HepG2 (cell line): ENCODE measurements around the gene SEC62. TPM values are rescaled to one million over a fixed set of nuclear protein-coding genes. Genes with fewer than 3 reads are reported as not detected.

Experiments used
- ELF4 ChIP-seq: sonication (generic); formaldehyde crosslinking; IDR thresholded peaks from 2 replicates; pipeline ENCODE4 v1.5.0; 2020; ENCODE audit warnings: missing genetic modification reagents, mild to moderate bottlenecking, moderate library complexity, borderline replicate concordance
- FOXA1 ChIP-seq, 2 experiments: fragments of 450-650 bp in 1 of 2; sonication (generic) in 1 of 2; formaldehyde crosslinking in 1 of 2; IDR thresholded peaks; 2 replicates each; pipeline versions ENCODE4 v1.4.0 to v1.6.1; 2016 to 2020; ENCODE audit warnings: missing genetic modification reagents in 1 of 2
- MTA1 ChIP-seq: sonication (generic); formaldehyde crosslinking; IDR thresholded peaks from 2 replicates; pipeline ENCODE4 v1.4.0; 2020; ENCODE audit warnings: missing genetic modification reagents, mild to moderate bottlenecking, borderline replicate concordance
- NR3C1 ChIP-seq: sonication (generic); formaldehyde crosslinking; IDR thresholded peaks from 2 replicates; pipeline ENCODE4 v1.4.0; 2020; ENCODE audit warnings: missing genetic modification reagents
- PLRG1 ChIP-seq: fragments of 450-650 bp; conservative IDR thresholded peaks from 2 replicates; pipeline ENCODE4 v1.6.1; 2016
- POGZ ChIP-seq: sonication (generic); formaldehyde crosslinking; IDR thresholded peaks from 2 replicates; pipeline ENCODE4 v1.4.0; 2020; ENCODE audit warnings: mild to moderate bottlenecking, missing genetic modification reagents
- SAFB2 ChIP-seq: sonication (generic); formaldehyde crosslinking; IDR thresholded peaks from 2 replicates; pipeline ENCODE4 v1.5.1; 2020; ENCODE audit warnings: missing genetic modification reagents, low read depth, mild to moderate bottlenecking, borderline replicate concordance
- SMC3 ChIP-seq: IDR thresholded peaks from 2 replicates; pipeline ENCODE4 v1.6.1; 2011; ENCODE audit warnings: low read length, improper control_type of control experiment
- TBL1XR1 ChIP-seq: fragments of 150-350 bp; IDR thresholded peaks from 2 replicates; pipeline ENCODE4 v1.6.1; 2014; ENCODE audit warnings: borderline replicate concordance, low read length; ENCODE audit not compliant: partially characterized antibody
- TMF1 ChIP-seq: sonication (generic); formaldehyde crosslinking; IDR thresholded peaks from 2 replicates; pipeline ENCODE4 v1.8.1; 2022; ENCODE audit warnings: low read depth, missing genetic modification reagents
- YEATS2 ChIP-seq: sonication (generic); formaldehyde crosslinking; IDR thresholded peaks from 2 replicates; pipeline ENCODE4 v1.4.0; 2020; ENCODE audit warnings: missing genetic modification reagents, borderline replicate concordance
- ZBTB8A ChIP-seq: sonication (generic); formaldehyde crosslinking; IDR thresholded peaks from 2 replicates; pipeline ENCODE4 v1.4.0; 2020; ENCODE audit warnings: mild to moderate bottlenecking, low read depth, missing genetic modification reagents, borderline replicate concordance
- ZKSCAN5 ChIP-seq: sonication (generic); formaldehyde crosslinking; IDR thresholded peaks from 2 replicates; pipeline ENCODE4 v1.5.1; 2020; ENCODE audit warnings: mild to moderate bottlenecking, missing genetic modification reagents
- ZNF274 ChIP-seq: sonication (generic); formaldehyde crosslinking; IDR thresholded peaks from 2 replicates; pipeline ENCODE4 v1.5.1; 2020; ENCODE audit warnings: mild to moderate bottlenecking, missing genetic modification reagents
- ZNF598 ChIP-seq: sonication (generic); formaldehyde crosslinking; IDR thresholded peaks from 2 replicates; pipeline ENCODE4 v1.5.1; 2020; ENCODE audit warnings: mild to moderate bottlenecking, missing genetic modification reagents, borderline replicate concordance
- ZNF670 ChIP-seq: sonication (generic); formaldehyde crosslinking; IDR thresholded peaks from 2 replicates; pipeline ENCODE4 v1.8.0; 2022; ENCODE audit warnings: mild to moderate bottlenecking, missing genetic modification reagents, borderline replicate concordance
- ZNF780A ChIP-seq: sonication (generic); formaldehyde crosslinking; IDR thresholded peaks from 2 replicates; pipeline ENCODE4 v1.8.0; 2022; ENCODE audit warnings: mild to moderate bottlenecking, missing genetic modification reagents, moderate library complexity
- ZNF790 ChIP-seq: sonication (generic); formaldehyde crosslinking; IDR thresholded peaks from 2 replicates; pipeline ENCODE4 v1.8.0; 2022; ENCODE audit warnings: missing genetic modification reagents, mild to moderate bottlenecking, borderline replicate concordance
- polyA plus RNA-seq, 8 experiments: library from polyadenylated mRNA; depleted of rRNA in 3 of 8; stranded (reverse) in 7 of 8; unstranded in 1 of 8; fragments of >200 nt; fragmentation: Illumina TruSeq in 4 of 8; extraction: Trizol in 4 of 8; gene quantifications; 2 replicates each; pipeline versions ENCODE4 v1.2.1 to v1.2.3, GENCODE V29; 2011 to 2016; ENCODE audit warnings: low read depth in 4 of 8, missing spikeins in 1 of 8, mixed read lengths in 1 of 8; ENCODE audit not compliant: insufficient read depth in 1 of 8
- total RNA-seq, 5 experiments: library from RNA; depleted of rRNA; stranded (reverse); fragments of >200 nt; fragmentation: Illumina TruSeq; extraction: Trizol; gene quantifications; 2 replicates each; pipeline ENCODE4 v1.2.3, GENCODE V29; 2016; ENCODE audit warnings: low read depth in 1 of 5
- TF ChIP-seq, protein P1 (sequence below): sonication (generic); formaldehyde crosslinking; IDR thresholded peaks from 2 replicates; pipeline ENCODE4 v1.8.0; 2022; ENCODE audit warnings: mild to moderate bottlenecking, missing genetic modification reagents; ENCODE audit not compliant: insufficient replicate concordance
- TF ChIP-seq, protein P2 (sequence below): sonication (generic); formaldehyde crosslinking; IDR thresholded peaks from 2 replicates; pipeline ENCODE4 v1.4.0; 2020; ENCODE audit warnings: missing genetic modification reagents, mild to moderate bottlenecking, borderline replicate concordance
- TF ChIP-seq, protein P3 (sequence below): sonication (generic); formaldehyde crosslinking; IDR thresholded peaks from 2 replicates; pipeline ENCODE4 v1.8.1; 2023; ENCODE audit warnings: mild to moderate bottlenecking, moderate library complexity, missing genetic modification reagents
- TF ChIP-seq, protein P4 (sequence below): IDR thresholded peaks from 2 replicates; pipeline ENCODE4 v1.6.1; 2016; ENCODE audit warnings: missing genetic modification reagents, missing compliant biosample characterization
- TF ChIP-seq, protein P5 (sequence below), 2 experiments: fragments of 450-650 bp in 1 of 2; sonication (generic) in 1 of 2; formaldehyde crosslinking; IDR thresholded peaks; 2 replicates each; pipeline versions ENCODE4 v1.5.0 to v1.8.0; 2020 to 2022; ENCODE audit warnings: mild to moderate bottlenecking in 1 of 2, missing genetic modification reagents in 1 of 2

SEC62 gene
- total and polyA plus RNA-seq, 2 of the 13 experiments (the other 11 are each of a cell fraction or from before 2014, with no cell fraction given) = 54.0 to 68.7 TPM

DNA sequence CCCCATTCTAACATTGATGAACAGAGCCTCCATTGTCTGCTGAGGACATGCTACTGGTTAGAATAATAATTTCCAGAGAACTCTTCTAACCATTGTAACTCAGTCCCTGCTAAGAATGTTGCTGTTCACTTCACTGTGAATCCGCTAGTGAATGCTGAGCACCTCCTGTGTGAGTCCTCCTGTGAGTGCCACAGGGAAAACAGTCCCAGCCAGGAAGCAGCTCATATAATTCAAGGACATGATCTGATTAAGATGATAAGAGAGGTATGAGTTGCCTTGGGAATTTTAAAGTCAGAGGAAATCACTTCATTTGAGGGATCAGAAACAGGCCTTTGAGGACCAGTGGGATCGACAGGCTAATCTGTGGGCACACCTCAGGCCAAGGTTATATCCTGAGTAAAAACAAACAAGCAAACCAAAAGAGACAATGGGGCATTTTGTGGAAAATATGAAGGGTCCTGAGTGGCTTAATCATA, 37.3 kb downstream of the SEC62 start (continued):
- TF ChIP-seq, protein P1, sequence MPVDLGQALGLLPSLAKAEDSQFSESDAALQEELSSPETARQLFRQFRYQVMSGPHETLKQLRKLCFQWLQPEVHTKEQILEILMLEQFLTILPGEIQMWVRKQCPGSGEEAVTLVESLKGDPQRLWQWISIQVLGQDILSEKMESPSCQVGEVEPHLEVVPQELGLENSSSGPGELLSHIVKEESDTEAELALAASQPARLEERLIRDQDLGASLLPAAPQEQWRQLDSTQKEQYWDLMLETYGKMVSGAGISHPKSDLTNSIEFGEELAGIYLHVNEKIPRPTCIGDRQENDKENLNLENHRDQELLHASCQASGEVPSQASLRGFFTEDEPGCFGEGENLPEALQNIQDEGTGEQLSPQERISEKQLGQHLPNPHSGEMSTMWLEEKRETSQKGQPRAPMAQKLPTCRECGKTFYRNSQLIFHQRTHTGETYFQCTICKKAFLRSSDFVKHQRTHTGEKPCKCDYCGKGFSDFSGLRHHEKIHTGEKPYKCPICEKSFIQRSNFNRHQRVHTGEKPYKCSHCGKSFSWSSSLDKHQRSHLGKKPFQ (CRISPR knock-in tag) = peak; percentile 61
- TF ChIP-seq MTA1 (CRISPR knock-in tag) (no peak), ZKSCAN5 (CRISPR knock-in tag) (no peak), PLRG1 (no peak), TMF1 (no peak), SMC3 (no peak), YEATS2 (CRISPR knock-in tag) (0 out of 2 replicates have a peak, but pooled peaks have one; percentile 20), ZNF598 (CRISPR knock-in tag) (no peak), ZNF780A (CRISPR knock-in tag) (no peak), POGZ (peak; percentile 71; the same call in 1 of the 2 replicates), ZNF274 (CRISPR knock-in tag) (no peak), ELF4 (CRISPR knock-in tag) (no peak), TBL1XR1 (no peak), NR3C1 (CRISPR knock-in tag) (no peak), ZNF670 (CRISPR knock-in tag) (no peak), SAFB2 (no peak), FOXA1 (IDR thresholded peaks at IDR 0.05) (no peak), FOXA1 (CRISPR knock-in tag; IDR thresholded peaks at IDR 0.05) (peak; percentile 68), ZNF790 (no peak), ZBTB8A (no peak)
- TF ChIP-seq, protein P2, sequence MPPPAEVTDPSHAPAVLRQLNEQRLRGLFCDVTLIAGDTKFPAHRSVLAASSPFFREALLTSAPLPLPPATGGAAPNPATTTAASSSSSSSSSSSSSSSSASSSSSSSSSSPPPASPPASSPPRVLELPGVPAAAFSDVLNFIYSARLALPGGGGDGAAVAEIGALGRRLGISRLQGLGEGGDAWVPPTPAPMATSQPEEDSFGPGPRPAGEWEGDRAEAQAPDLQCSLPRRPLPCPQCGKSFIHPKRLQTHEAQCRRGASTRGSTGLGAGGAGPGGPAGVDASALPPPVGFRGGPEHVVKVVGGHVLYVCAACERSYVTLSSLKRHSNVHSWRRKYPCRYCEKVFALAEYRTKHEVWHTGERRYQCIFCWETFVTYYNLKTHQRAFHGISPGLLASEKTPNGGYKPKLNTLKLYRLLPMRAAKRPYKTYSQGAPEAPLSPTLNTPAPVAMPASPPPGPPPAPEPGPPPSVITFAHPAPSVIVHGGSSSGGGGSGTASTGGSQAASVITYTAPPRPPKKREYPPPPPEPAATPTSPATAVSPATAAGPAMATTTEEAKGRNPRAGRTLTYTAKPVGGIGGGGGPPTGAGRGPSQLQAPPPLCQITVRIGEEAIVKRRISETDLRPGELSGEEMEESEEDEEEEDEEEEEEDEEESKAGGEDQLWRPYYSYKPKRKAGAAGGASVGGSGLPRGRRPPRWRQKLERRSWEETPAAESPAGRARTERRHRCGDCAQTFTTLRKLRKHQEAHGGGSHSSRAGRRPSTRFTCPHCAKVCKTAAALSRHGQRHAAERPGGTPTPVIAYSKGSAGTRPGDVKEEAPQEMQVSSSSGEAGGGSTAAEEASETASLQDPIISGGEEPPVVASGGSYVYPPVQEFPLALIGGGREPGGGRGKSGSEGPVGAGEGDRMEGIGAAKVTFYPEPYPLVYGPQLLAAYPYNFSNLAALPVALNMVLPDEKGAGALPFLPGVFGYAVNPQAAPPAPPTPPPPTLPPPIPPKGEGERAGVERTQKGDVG (CRISPR knock-in tag) = 0 out of 2 replicates have a peak, but pooled peaks have one; percentile 41
- TF ChIP-seq, protein P3, sequence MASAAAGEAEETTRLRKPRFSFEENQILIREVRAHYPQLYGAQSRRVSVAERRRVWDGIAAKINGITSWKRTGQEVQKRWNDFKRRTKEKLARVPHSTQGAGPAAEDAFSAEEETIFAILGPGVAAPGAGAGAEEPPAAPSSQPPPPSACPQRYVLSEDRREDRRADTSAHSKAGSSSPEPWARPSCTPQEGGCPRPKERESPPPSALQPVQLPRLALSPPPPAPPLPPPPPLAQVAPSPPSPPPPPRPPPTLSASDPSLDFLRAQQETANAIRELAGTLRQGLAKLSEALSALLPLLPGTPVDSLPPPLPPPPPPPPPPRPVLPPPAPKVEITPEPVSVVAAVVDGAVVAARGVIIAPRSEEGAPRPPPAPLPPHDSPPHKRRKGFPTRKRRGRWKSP (CRISPR knock-in tag) = peak; percentile 38; the same call in 1 of the 2 replicates
- TF ChIP-seq, protein P4, sequence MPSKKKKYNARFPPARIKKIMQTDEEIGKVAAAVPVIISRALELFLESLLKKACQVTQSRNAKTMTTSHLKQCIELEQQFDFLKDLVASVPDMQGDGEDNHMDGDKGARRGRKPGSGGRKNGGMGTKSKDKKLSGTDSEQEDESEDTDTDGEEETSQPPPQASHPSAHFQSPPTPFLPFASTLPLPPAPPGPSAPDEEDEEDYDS (CRISPR knock-in tag) = 0 out of 2 replicates have a peak, but pooled peaks have one; percentile 27
- TF ChIP-seq, protein P5, sequence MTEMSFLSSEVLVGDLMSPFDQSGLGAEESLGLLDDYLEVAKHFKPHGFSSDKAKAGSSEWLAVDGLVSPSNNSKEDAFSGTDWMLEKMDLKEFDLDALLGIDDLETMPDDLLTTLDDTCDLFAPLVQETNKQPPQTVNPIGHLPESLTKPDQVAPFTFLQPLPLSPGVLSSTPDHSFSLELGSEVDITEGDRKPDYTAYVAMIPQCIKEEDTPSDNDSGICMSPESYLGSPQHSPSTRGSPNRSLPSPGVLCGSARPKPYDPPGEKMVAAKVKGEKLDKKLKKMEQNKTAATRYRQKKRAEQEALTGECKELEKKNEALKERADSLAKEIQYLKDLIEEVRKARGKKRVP (CRISPR knock-in tag; IDR thresholded peaks at IDR 0.05) = no peak
